Activated B cell treated with CpG ODN at 0.5 μM for 24 hours (primary cell): ENCODE results near the gene CSNK1G2. TPM values are rescaled to one million over a fixed set of nuclear protein-coding genes. Genes with fewer than 3 reads are reported as not detected.

ENCODE experiments used
- ATAC-seq: fragments of 200-7000 bp; cut with Tn5 transposase; one replicate; pipeline ENCODE4 v1.10.0; 2021; ENCODE audit warnings: low read depth, mild to moderate bottlenecking, moderate library complexity
- CTCF ChIA-PET: fragments of 350-600 bp; sonication (Branson Sonifier 250); formaldehyde crosslinking; loops from one replicate; lab custom pipeline; 2021; ENCODE audit warnings: antibody characterized with exemption; lab: Charles Lee
- POLR2A ChIA-PET: fragments of 350-600 bp; sonication (Branson Sonifier 250); formaldehyde crosslinking; loops from one replicate; lab custom pipeline; 2021; ENCODE audit warnings: antibody characterized with exemption; lab: Charles Lee
- DNase-seq: peaks from one replicate; pipeline ENCODE4 v3.0.0; 2022
- H3K27ac Mint-ChIP-seq: one replicate; pipeline ENCODE4 v1.8.0; 2020; ENCODE audit warnings: mixed read lengths
- H3K27me3 Mint-ChIP-seq: one replicate; pipeline ENCODE4 v1.8.0; 2021; ENCODE audit warnings: mixed read lengths
- H3K36me3 Mint-ChIP-seq: one replicate; pipeline ENCODE4 v1.8.0; 2021; ENCODE audit warnings: low read depth, mixed read lengths
- H3K4me1 Mint-ChIP-seq: one replicate; pipeline ENCODE4 v1.8.0; 2021; ENCODE audit warnings: mixed read lengths
- H3K4me3 Mint-ChIP-seq: one replicate; pipeline ENCODE4 v1.8.0; 2020; ENCODE audit warnings: mild to moderate bottlenecking, mixed read lengths
- H3K9me3 Mint-ChIP-seq: one replicate; pipeline ENCODE4 v1.8.0; 2020; ENCODE audit warnings: mixed read lengths
- CTCF ChIP-seq: fragments of 200-600 bp; IDR thresholded peaks from one replicate; pipeline ENCODE4 v1.8.0; 2022; ENCODE audit warnings: antibody characterized with exemption, mild to moderate bottlenecking
- intact Hi-C: fragments of 100-400 bp; cut with micrococcal nuclease; formaldehyde crosslinking; loops from one replicate; pipeline ENCODE4 v1.15.1; 2024
- total RNA-seq: library from RNA; stranded (reverse); gene quantifications from 2 replicates; pipeline ENCODE4 v1.2.3, GENCODE V29; 2022

Gene CSNK1G2
- total RNA-seq, 1 donor from 2014 or later, result 89.1 TPM

GRCh38 chr19:1902923-1903322, 38.0 kb upstream of the CSNK1G2 start:
- peak overlapping the region; percentile 61 for H3K4me3 Mint-ChIP-seq
- H3K36me3 Mint-ChIP-seq, result peaks cover 2% of the 10 kb centered on the region
- H3K4me1 Mint-ChIP-seq, result peaks cover 48% of the 10 kb centered on the region
- ChIA-PET POLR2A (interaction anchor here (0.6 to 2.4 kb wide), 20 partner anchors 8 to 774 kb away, joined by 3 to 40 read pairs (median 7); partner anchors contain the start of gene ABHD17A), CTCF (interaction anchor here (2.2 kb wide), 1 partner anchor 38 kb away, joined by 10 read pairs; no protein-coding TSS in a partner anchor)
- DNase-seq (no peak), ATAC-seq (no peak)
- H3K27me3 Mint-ChIP-seq, result no peaks in the 10 kb centered on the region
- no peaks in the 10 kb centered on the region for H3K9me3 Mint-ChIP-seq
- peak overlapping the region; percentile 94 for H3K27ac Mint-ChIP-seq
- intact Hi-C loops, result no loop called here
- TF ChIP-seq CTCF, result no peak

- no peaks in the 10 kb centered on the region for H3K27me3 Mint-ChIP-seq
- H3K36me3 Mint-ChIP-seq, result peaks cover 4% of the 10 kb centered on the region
- ChIA-PET POLR2A (interaction anchor here (0.6 to 2.4 kb wide), 23 partner anchors 10 to 523 kb away, joined by 3 to 40 read pairs (median 5); partner anchors contain the start of genes ABHD17A, AP3D1, MKNK2 and TIMM13), CTCF (interaction anchor here (1.0 to 2.2 kb wide), 3 partner anchors 29 to 56 kb away, joined by 3 to 10 read pairs (median 3); no protein-coding TSS in a partner anchor)
- ATAC-seq (peak; percentile 8), DNase-seq (no peak)
- peak overlapping the region; percentile 94 for H3K27ac Mint-ChIP-seq
- intact Hi-C loops, result loop anchor here (1.0 to 2.0 kb wide), 8 partner anchors 7 to 192 kb away; partner anchors contain the start of genes ABHD17A, IZUMO4, MOB3A and REXO1
- H3K4me1 Mint-ChIP-seq, result peaks cover 54% of the 10 kb centered on the region
- no peaks in the 10 kb centered on the region for H3K9me3 Mint-ChIP-seq
- no peak for TF ChIP-seq CTCF
- H3K4me3 Mint-ChIP-seq, result peak overlapping the region; percentile 91
These were observed 36.2 kb upstream of the CSNK1G2 start for GRCh38 chr19:1904860-1905109.

- intact Hi-C loops, result loop anchor here (1.0 to 2.0 kb wide), 7 partner anchors 8 to 191 kb away; partner anchors contain the start of genes ABHD17A, IZUMO4, MOB3A and REXO1
- Mint-ChIP-seq H3K4me1 (peaks cover 59% of the 10 kb centered on the region), H3K27me3 (no peaks in the 10 kb centered on the region), H3K4me3 (peak within 1 kb of the TSS; percentile 91), H3K36me3 (peaks cover 6% of the 10 kb centered on the region), H3K27ac (peak within 1 kb of the TSS; percentile 94), H3K9me3 (no peaks in the 10 kb centered on the region)
- DNase-seq, result peak; percentile 94
- peak; percentile 92 for ATAC-seq
- no peak for TF ChIP-seq CTCF
- CTCF ChIA-PET, result interaction anchor here (1.0 to 2.2 kb wide), 3 partner anchors 29 to 56 kb away, joined by 3 to 10 read pairs (median 3); no protein-coding TSS in a partner anchor
- POLR2A ChIA-PET, result interaction anchor here (0.5 to 2.4 kb wide), 18 partner anchors 8 to 1663 kb away, joined by 3 to 23 read pairs (median 5); partner anchors contain the start of genes ABHD17A, AP3D1 and MKNK2
These were observed 35.7 kb upstream of the CSNK1G2 start, which contains the start of the genes ADAT3 and SCAMP4 for GRCh38 chr19:1905110-1905862. Gene ADAT3, plus strand, starts transcription at chr19:1905399. Its CDS starts 6,649 bp downstream, at chr19:1912048. Gene SCAMP4, plus strand, starts transcription at chr19:1905399. Its CDS starts 9,621 bp downstream, at chr19:1915020.

- DNase-seq (no peak), ATAC-seq (no peak)
- intact Hi-C loops, result loop anchor here (1.0 to 2.0 kb wide), 7 partner anchors 9 to 190 kb away; partner anchors contain the start of genes ABHD17A, IZUMO4, MOB3A and REXO1
- POLR2A ChIA-PET, result interaction anchor here (0.5 to 1.5 kb wide), 10 partner anchors 9 to 1663 kb away, joined by 3 to 8 read pairs (median 4); partner anchors contain the start of gene ABHD17A
- Mint-ChIP-seq H3K4me3 (peak overlapping the region; percentile 91), H3K36me3 (peaks cover 6% of the 10 kb centered on the region), H3K27ac (peak overlapping the region; percentile 90), H3K4me1 (peaks cover 64% of the 10 kb centered on the region), H3K27me3 (no peaks in the 10 kb centered on the region), H3K9me3 (no peaks in the 10 kb centered on the region)
- no peak for TF ChIP-seq CTCF
- CTCF ChIA-PET, result no interaction called here
These were observed 35.1 kb upstream of the CSNK1G2 start for GRCh38 chr19:1905863-1906375.
